Stomach (tissue), 9 donors: ENCODE measurements around the gene ARRB1. TPM values are rescaled to one million over a fixed set of nuclear protein-coding genes. Genes with fewer than 3 reads are reported as not detected.

Experiments used
- DNase-seq, 2 donors: peaks; one replicate each; pipeline versions ENCODE4 v3.0.0 to v3.0.0-alpha.2; 2013 to 2019
- H3K27ac ChIP-seq, 5 donors: fragments of 200-600 bp in 4 of 5; sonication (generic) in 4 of 5; one replicate each; pipeline ENCODE4 v1.5.1; 2013 to 2019; ENCODE audit warnings: mild to moderate bottlenecking in 1 of 5, moderate library complexity in 1 of 5
- H3K27me3 ChIP-seq, 3 donors: fragments of 200-600 bp; sonication (generic); one replicate each; pipeline ENCODE4 v1.5.1; 2017 to 2019; ENCODE audit warnings: mixed run types in 1 of 3
- H3K36me3 ChIP-seq, 4 donors: fragments of 200-600 bp; sonication (generic); 1 replicate in 3 of 4; 2 replicates in 1 of 4; pipeline ENCODE4 v1.5.1; 2016 to 2019
- H3K4me1 ChIP-seq, 4 donors: fragments of 200-600 bp; sonication (generic); one replicate each; pipeline ENCODE4 v1.5.1; 2016 to 2019
- H3K4me3 ChIP-seq, 4 donors: fragments of 200-600 bp; sonication (generic) in 3 of 4; one replicate each; pipeline ENCODE4 v1.5.1; 2016 to 2019; ENCODE audit warnings: mild to moderate bottlenecking in 1 of 4
- H3K9me3 ChIP-seq, 4 donors: fragments of 200-600 bp; sonication (generic); one replicate each; pipeline ENCODE4 v1.5.1; 2016 to 2019
- CTCF ChIP-seq, 7 experiments: fragments of 450-650 bp in 4 of 7; fragments of 200-600 bp in 3 of 7; sonication (generic) in 3 of 7; IDR thresholded peaks; one replicate each; pipeline ENCODE4 v1.5.1; 2016 to 2019; ENCODE audit warnings: antibody characterized with exemption in 7 of 7, control low read depth in 2 of 7, mild to moderate bottlenecking in 1 of 7
- EP300 ChIP-seq: sonication (generic); formaldehyde crosslinking; IDR thresholded peaks from one replicate; pipeline ENCODE4 v1.6.1; 2017; ENCODE audit warnings: antibody characterized with exemption
- POLR2A ChIP-seq, 4 donors: fragments of 450-650 bp; IDR thresholded peaks; one replicate each; pipeline ENCODE4 v1.6.1; 2016; ENCODE audit warnings: antibody characterized with exemption in 4 of 4, control low read depth in 2 of 4, mild to moderate bottlenecking in 1 of 4, moderate library complexity in 1 of 4
- POLR2AphosphoS5 ChIP-seq, 3 donors: sonication (generic); formaldehyde crosslinking; IDR thresholded peaks; one replicate each; pipeline ENCODE4 v1.6.1; 2016; ENCODE audit warnings: antibody characterized with exemption in 3 of 3
- WGBS, 5 donors: extraction: QIAGEN DNeasy Blood & Tissue Kit in 3 of 5; methylation state at CpG; one replicate each; pipeline versions ENCODE4 v1.1.5 to v1.1.7; 2013 to 2018; 5-methylcytosine and 5-hydroxymethylcytosine counted together
- intact Hi-C: fragments of 100-400 bp; cut with DNase I; formaldehyde crosslinking; loops from one replicate; pipeline ENCODE4 v1.15.1; 2023; ENCODE audit warnings: low total_unique reads
- polyA plus RNA-seq, 3 donors: library from polyadenylated mRNA; stranded (reverse); fragments of 200-250 nt; gene quantifications; one replicate each; pipeline ENCODE4 v1.2.3, GENCODE V29; 2013
- total RNA-seq, 5 donors: library from RNA; depleted of rRNA; stranded (reverse); fragments of >200 nt; gene quantifications; one replicate each; pipeline versions ENCODE4 v1.1.0 to v1.2.3, GENCODE V29; 2014 to 2016
- donor health status: healthy with polysubstance abuse.
- donor health status: Bipolar disorder and iron deficiency.
- donor health status: healthy.

The ARRB1 gene
- total and polyA plus RNA-seq, 8 donors = 18.0 to 151 (median 48.4) TPM

- TF ChIP-seq POLR2AphosphoS5 (IDR thresholded peaks at IDR 0.05) = no peak
- no peak for TF ChIP-seq POLR2A (IDR thresholded peaks at IDR 0.05)
- TF ChIP-seq EP300 = no peak
- no peak for TF ChIP-seq CTCF (IDR thresholded peaks at IDR 0.05)
- Histone ChIP-seq H3K27ac (peak overlapping the region; percentile 91 to 97 (median 97)), H3K4me1 (peaks cover 94 to 100% (median 97%) of the 10 kb centered on the region in 4 donors), H3K27me3 (no peaks in the 10 kb centered on the region), H3K36me3 (no peaks in the 10 kb centered on the region), H3K9me3 (no peaks in the 10 kb centered on the region), H3K4me3 (peak overlapping the region in 1 of 4 donors; percentile 7)
- no peak for DNase-seq
- intact Hi-C loops = no loop called here
- WGBS, 5 donors = 89 to 97% (median 96%) methylated on average over 4 of the region's 4 CpGs
Measured at GRCh38 chr11:75346296-75346695, 5.2 kb downstream of the ARRB1 start.

- intact Hi-C loops = no loop called here
- Histone ChIP-seq H3K4me1 (peaks cover 100% of the 10 kb centered on the region in 4 donors), H3K27ac (peak overlapping the region; percentile 91 to 97 (median 97)), H3K9me3 (no peaks in the 10 kb centered on the region), H3K36me3 (no peaks in the 10 kb centered on the region), H3K4me3 (no peak overlapping the region), H3K27me3 (no peaks in the 10 kb centered on the region)
- TF ChIP-seq POLR2AphosphoS5 (IDR thresholded peaks at IDR 0.05) (no peak), CTCF (IDR thresholded peaks at IDR 0.05) (no peak), EP300 (no peak), POLR2A (IDR thresholded peaks at IDR 0.05) (no peak)
- WGBS, 5 donors = 74 to 83% (median 80%) methylated on average over 7 to 8 of the region's 8 CpGs
- DNase-seq = no peak
Measured at GRCh38 chr11:75345455-75346160, 5.9 kb downstream of the ARRB1 start.

DNA sequence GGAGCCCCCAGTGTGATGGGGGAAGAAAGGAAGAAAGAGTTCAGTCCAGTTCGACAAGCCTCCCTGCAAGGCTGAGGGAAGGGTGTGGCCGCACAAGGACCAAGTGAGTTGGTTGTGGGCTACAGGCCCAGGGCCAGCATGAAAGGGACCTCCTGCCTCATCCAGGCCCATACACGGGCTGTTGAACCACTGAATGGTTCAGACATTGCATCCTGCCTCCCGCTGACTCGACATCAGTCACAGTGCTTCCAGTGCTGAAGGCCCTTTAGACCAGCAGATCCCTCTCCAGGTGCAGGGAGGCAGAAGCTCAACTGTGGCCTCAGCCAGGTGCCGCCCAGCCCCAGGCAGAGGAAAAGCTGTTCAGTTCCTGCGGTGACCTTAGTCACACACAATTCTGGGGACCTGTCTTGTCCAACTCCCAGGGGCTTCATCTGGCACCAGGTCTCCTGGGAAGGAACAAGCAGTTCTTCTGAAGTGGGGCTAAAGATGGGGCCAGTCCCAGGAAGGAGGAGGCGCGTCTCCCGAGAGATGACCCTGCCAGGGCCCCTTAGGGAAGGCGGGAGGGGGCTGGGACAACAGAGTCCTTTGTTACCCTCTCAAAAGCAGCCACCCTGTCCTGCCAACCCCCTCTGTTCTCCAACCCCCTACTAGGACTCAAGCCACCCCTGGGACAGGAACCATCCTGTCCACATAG lies 6.6 kb downstream of the ARRB1 start:
- H3K9me3 ChIP-seq = no peaks in the 10 kb centered on the region
- no peak overlapping the region for H3K4me3 ChIP-seq
- WGBS, 5 donors = 56 to 67% (median 57%) methylated on average over 7 to 11 of the region's 11 CpGs
- intact Hi-C loops = no loop called here
- H3K4me1 ChIP-seq = peaks cover 100% of the 10 kb centered on the region in 4 donors
- H3K27me3 ChIP-seq = no peaks in the 10 kb centered on the region
- no peak for DNase-seq
- TF ChIP-seq POLR2A (IDR thresholded peaks at IDR 0.05) (no peak), EP300 (no peak), POLR2AphosphoS5 (IDR thresholded peaks at IDR 0.05) (no peak), CTCF (IDR thresholded peaks at IDR 0.05) (no peak)
- H3K36me3 ChIP-seq = no peaks in the 10 kb centered on the region
- peak overlapping the region; percentile 91 to 97 (median 97) for H3K27ac ChIP-seq

DNA sequence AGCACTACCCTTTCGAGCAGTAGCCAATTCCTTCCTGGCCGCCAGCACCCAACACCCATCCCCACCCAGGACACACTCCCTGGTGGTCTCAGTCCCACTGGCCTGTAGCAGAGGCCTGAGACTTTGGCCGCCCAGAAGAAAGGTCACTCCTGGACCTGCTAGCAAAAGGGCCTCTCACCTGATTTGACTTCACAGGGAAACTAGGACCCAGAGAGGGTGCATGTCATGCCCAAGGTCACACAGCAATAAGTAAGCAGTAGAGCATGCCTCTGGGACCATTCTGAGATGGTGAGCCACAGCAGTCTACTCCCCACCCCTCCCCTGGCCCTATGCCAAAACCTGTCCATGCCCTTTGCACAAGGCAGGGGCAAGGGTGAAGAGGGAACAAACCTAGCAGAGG lies 7.3 kb downstream of the ARRB1 start:
- no peak for TF ChIP-seq POLR2AphosphoS5 (IDR thresholded peaks at IDR 0.05)
- no peak for TF ChIP-seq CTCF (IDR thresholded peaks at IDR 0.05)
- TF ChIP-seq POLR2A (IDR thresholded peaks at IDR 0.05) = no peak
- no peak for TF ChIP-seq EP300
- Histone ChIP-seq H3K4me1 (peaks cover 100% of the 10 kb centered on the region in 4 donors), H3K27me3 (no peaks in the 10 kb centered on the region), H3K4me3 (peak overlapping the region in 2 of 4 donors; percentile 15 to 17), H3K9me3 (no peaks in the 10 kb centered on the region), H3K36me3 (no peaks in the 10 kb centered on the region), H3K27ac (peak overlapping the region; percentile 91 to 97 (median 97))
- intact Hi-C loops = no loop called here
- 52 to 89% (median 78%) methylated on average over 3 of the region's 3 CpGs for WGBS, 5 donors
- peak in 1 of 2 donors; percentile 33 for DNase-seq
